Glomerular visceral epithelial cell (primary cell): ENCODE results near the gene CA4.

Experiments
- DNase-seq: peaks from one replicate; pipeline ENCODE4 v3.0.0-alpha.2; 2016; ENCODE audit errors: extremely low spot score

CA4 gene

DNA sequence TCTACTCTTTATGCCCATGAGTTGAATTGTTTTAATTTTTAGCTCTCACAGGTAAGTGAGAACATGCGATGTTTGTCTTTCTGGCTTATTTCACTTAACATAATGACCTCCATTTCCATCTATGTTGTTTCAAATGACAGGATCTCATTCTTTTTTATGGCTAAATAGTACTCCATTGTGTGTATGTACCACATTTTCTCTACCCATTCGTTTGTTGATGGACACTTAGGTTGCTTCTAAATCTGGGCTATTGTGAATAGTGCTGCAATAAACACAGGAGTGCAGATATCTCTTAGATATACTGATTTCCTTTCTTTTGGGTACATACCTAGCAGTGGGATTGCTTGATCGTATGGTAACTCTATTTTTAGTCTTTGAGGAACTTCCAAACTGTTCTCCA is 19.3 kb upstream of the CA4 start:
- DNase-seq, result no peak

DNA sequence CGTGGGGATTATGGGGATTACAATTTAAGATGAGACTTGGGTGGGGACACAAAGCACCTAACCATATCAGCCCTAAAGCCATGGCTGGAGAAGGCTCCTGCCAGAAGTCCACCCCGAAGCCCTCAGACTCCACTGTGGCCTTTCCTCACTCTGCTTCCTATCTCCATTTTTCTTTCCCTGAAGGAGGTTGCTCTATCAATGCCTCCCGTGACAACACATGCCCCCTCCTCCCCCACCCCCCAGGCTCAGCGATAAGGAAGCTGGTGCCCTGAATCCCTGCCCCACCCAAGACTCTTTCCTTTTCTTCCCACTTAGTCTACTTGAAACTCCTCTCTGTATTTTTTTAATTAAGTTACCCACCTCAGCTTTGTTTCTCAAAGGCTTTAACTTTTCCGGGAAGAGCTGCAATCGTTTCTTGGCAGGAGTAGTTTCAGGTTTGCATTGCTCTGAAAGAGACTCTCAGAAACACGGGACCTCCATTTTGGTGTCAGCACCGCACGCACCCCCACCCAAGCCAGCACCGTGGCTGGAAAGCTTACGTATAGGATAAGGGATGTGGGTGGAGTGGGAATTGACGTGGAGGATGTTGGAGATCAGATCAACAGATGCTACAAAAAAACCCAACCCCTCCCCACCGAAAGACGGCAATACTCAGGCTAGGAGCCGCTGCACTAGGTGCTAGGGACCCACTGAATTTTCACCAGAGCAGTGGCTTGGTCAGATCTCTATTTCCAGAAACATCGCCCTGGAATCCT is 15.2 kb upstream of the CA4 start:
- peak; percentile 24 for DNase-seq

DNA sequence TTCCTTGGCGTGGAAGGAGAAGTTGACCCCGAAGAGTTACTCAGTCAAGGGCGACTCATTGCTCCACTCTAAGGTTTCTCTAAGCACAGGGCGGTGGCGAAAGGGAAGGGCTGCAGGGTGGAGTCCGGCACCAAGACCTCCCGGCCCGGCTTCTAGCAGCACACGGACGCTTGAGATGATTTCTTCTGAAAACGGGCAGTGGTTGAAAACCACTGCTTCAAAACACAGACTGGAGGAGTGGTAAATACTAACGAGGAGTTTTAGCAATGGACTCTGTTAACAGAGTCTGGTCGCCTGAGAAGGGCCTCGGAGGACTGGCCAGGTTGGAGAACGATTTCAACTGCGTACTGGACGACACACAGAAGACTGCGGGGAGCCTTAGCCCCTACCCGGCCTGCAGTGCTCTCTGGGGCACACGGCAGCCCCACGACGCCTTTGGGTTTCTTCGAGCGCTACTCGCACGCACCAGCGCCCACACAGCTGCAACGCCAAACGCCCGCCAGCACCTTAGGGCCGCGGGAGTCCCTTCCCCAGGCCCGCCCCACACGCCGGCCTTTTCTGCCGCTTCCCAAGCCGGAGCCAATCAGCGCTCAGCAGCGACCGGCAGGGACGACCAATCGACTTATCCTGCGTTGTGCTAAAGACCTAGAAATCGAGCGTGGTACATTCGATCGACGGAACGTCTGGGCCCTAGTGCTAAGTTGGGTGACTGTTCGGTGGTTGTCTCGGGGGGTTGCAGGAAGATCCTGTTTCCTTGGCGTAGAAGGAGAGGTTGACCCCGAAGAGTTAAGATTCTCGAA is 14.4 kb upstream of the CA4 start:
- DNase-seq, result peak; percentile 88

DNA sequence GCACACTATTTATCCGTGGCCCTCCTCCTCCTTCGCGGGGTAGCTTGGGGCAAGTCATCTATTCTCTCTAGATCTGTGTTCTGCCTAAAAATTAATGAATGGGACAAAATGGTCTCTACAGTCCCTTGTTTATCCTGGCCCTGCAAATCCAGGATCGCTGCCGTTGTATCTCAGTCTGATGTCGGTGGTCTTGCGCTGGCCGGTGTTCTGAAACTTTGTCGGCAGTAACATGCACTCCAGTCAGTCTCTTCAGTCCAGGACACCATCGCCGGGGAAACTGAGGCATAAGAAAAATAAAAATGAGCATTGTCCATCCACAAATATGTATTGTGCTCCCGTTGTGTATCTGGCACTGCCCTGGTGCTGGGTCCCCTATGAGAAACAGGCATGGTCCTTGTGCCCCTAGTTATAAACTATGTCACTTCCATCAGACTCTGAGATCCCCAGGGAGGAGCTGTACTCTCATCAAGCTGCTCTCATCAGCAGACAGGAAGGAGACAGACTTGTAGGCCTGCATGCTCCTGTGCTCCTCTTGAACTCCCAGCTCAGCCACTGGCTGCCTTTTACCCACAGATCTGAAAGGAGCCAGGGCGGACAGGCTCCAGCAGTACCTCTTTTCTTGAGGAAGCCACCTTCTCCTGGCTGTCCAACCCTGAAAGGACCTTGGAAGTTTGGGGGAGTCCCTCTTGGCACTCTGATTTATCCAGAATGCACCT is 13.7 kb upstream of the CA4 start:
- DNase-seq, result no peak

DNA sequence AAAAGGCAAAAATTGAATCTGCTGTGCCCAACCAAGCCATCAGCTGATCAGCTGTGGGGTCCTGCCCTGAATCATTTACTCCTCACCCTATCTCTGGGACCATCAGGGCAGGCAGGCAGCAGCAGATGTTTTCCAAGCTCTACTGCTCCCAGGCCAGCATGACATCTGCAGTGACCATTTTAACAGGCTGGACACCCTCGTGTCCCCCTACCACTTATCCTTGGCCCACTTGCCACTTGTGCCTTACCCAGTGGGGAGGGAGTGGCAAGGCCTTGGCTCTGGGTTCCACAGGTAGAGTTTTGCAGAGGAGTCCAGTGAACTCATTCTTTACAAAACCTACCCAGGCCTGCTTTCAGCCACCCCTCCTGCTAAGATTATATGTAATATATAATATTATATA is 12.0 kb upstream of the CA4 start:
- no peak for DNase-seq

DNA sequence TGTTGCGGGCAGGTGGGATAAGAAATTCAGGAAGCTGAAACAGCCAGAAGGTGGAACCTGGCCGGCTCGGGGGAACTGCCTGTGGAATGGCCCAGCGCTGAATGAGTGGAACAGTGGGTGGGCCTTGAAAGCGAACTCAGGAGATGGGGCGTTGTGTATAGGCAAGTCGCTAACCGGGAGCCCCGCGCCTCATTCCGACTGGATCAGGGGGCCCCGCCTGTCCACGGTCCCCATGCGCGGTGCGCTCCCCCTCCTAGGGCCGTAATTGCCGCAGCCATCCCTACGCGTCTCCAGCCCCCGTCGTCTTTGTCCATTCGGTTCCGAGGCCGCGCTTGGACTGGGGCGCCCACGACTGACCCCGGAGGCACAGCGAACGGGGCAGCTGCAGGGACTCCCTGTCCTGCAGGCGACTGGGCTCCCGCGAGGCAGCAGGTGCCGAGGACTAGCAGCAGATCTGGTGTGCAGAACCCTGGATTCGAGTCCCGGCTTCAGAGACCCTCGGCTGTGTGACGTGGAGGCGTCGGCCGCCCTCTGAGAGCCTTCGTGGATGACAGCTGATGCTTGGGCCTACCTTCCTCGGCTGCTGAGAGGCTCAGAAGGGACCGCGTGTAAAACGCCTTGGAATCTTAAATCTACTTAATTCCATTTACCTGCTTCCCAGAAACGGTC is 10.9 kb upstream of the CA4 start:
- DNase-seq, result no peak

DNA sequence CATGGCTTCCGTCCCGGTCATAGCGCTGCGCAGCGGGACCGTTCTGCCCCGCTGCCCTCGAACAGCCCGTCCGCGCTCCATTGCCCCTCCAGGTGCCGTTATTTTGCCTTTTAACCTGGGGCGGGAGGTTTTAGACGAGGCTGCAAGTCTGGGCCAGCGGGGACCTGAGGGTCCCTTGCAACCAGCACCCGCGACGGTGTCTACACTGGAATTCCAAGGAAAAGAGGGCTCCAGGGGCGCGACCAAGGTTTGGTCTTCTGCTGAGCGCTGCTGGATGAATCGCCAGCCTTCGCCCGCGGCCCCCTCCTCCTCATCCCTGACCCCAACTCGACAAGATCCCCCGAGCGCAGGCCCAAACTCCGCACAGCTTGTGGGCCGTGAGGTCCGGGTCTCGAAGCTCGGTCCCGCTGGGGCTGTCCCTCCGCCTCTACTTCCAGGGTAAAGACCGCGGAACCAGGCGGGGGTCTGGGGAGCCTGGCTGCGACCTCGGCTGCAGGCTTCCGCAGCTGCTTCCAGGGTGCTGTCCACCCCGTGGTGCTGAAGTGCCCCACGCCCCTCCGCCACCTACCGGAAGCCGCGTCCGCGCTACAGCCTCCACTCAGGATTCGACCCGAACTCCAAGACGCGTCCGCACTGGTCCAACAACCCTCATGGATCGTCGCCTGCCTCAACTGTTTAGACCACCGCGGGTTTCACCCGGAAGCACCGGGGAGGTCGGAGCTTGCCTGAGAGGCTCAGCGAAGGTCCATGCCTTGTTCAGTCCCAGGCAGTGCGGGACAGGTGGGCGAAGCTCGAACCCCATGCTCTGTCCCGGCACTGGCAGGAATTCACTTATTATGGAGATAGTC is 10.1 kb upstream of the CA4 start:
- DNase-seq, result peak; percentile 54

DNA sequence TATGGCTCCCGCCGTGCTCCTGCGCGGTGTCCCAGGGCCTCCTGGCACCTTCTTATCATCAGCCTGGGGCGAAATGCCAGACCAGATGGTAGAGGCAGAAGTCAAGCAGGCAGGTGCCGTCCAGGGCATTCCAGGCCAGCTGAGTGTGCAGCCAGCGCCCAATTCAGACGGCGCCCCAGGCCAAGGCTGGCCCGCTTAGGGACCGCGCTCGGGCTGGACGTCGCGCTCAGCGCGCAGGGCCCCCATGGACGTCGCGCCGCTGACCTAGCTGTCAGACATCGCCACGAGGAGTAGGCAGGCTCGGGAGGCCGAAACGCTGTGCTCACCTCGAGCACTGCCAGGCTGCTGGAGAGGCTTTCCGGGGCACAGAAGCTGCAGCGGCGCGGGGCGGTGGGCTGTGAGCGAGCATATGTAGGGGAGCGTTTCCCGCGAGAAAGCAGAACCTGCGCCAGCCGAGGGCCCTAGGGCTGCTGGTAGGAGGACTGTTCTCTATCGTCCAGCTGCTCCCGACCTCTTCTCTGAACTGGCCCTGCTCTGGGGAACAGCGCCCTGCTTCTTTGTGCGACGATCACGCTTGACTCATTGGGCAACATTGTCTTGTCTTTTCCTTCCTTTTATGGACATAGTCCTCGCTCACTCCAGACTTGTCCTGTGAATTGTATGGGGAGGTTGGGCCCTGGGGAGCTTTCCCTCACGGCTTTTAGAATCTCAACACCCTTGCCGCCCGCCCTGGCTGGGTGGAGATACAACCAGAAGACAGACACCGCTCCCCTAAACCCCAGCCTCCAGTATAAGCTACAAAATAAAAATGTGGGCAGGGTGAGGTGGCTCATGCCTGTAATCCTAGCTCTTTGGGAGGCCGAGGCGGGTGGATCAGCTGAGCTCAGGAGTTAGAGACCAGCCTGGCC is 8.4 kb upstream of the CA4 start:
- DNase-seq, result no peak

DNA sequence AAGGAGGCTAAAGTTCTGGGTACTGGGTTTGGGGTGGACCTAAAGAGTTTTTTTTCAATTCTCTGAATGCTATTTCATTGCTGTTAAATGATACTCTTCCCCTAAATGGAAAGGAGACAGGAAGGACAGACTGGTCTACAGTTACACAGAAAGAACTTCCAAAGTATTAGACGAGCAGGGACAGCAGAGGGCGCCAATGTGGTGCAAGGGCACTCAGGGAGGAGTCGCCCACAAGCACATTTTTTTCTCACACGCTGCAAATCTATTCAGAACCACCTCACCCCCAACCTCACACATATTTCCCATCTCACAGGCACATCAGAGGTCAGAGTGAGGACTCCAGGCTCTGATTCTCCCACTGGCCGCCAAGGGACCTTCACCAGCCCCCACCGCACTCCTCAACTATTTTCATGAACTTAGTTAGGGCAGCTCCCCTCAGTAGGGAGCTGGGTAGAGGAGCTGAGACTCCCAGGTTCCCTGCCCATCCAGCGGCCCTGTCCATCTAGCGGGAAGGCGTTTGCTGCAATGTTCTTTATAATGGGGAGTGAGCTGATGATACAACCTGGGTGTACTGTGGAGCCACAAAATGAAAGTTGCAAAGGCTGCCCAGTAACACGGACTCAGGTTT is 6.8 kb upstream of the CA4 start:
- DNase-seq, result peak; percentile 88

DNA sequence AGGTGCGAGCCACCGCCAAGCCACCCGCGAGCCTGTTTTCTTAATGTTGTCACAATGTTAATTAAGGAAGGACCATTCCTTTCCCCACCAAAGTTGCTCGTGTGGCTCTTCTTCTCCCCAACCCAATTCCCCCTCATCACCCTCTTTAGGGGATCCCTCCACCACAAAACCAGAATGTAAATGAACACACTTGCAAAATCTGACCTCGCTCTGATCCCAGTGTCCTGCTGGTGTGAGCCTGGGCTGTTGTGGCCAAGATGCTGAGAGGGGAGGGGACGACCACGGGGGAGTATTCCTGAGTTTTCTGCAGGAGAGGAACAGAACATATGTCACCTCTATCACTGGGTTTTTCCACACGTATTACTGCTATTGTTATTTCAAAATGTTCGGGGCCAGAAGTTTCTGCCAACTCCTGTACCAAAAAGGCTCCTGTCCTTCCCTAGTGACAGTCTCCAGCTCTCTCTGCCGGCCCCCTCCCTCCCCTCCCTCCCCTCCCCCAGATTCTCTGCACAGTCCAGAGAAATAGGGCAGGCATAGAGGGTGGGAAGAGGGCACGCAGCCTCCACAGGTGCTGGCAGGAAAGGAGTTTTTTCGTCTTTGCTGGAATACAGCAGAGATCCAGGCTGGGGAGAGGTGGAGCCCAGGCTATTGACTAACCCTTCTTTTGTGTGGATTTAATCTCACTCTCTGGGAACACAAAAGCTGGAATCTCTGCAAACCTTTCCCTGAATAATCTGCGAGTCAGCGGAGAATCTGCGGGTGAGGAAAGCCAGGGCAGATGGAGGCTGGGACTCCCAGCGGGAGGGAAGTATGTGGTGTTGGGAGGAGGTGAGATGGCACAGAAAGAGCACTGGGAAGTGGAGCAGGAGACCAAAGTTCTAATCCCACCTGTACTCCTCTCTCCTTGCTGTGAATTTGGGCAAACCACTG is 4.5 kb upstream of the CA4 start:
- no peak for DNase-seq

DNA sequence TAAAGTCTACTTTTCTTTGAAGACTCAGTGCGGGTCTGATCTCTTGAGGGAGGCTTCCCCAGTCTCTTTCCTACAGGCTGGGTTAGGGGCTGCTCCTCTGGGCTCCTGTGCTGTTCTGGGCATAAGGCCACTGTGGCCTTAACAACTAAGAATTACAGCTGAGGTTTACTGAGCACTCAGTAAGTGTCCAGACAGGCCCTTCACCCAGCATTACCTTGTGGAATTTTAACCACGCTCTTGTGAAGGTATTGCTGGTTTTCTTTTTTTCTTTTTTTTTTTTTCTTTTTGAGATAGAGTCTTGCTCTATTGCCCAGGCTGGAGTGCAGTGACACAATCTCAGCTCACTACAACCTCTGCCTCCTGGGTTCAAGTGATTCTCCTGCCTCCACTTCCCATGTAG is 3.6 kb upstream of the CA4 start:
- DNase-seq, result no peak

DNA sequence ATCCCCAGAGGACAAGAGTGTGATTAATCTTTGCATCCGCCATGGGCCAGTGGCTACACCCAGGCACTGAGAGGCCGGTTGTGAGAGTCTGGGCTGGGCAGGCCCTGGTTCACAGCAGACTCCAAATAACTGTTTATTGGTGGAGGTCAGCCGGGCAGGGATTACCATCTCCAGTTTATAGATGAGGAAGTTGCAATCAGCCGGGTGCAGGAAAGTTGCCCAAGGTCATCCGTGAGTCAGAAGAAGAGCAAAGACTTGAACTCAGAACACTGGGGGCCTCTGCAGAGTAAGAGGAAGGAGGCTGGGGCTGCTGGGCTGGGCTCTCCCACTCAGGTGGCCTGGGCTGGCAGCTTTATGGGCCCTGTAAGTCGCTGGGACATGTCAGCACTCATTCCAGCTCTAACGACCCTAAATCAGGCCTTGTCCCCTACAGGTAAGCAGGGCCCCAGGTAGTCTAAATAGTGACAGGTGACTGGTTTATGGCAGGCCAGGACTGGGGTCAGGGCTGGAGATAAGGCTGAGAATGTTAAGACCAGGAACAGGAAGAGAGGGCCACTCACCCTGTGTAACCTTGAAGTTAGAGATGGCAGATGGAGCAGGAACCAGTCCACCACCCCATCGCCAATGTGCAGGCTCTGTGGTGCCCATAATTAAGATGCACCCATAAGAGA is 2.1 kb upstream of the CA4 start:
- DNase-seq, result no peak

DNA sequence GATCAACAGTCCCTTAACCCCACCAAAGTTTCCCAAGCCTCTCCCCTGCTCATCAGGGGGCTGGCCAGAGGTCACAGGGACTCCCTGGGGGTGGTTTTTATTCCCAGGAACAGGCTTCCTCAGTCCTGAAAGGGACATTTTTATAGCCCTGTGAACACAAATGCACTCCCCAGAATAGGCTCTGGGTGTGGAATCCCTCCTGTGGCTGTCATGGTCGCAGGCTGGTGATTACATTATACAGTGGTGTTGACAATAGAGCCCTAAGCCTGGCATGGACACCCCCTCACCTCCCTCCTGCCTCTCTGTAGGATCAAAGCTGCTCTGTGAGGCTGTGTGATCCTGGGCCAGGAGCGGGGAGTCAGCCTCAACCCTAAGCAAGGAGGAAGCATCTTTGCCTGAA is 1.4 kb upstream of the CA4 start:
- no peak for DNase-seq

DNA sequence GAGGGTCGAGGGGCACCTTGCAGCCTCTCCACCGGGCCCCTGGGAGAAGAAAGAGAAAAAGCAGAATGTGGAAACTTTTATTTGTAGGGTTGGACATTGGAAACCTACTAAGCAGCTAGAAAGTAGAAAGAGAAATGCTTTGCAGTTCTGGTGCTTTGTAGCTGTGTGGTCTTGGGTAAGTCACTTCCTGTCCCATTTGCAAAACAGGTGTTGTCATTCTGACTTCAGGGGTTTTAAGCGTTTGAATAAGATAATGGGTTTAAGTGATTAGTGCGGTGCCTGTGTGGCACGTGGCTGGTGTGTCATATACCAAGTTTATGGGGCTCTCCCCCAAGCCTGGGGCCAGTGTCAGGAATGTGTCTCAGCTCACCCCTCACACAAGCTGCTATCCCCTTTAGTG is 1.6 kb downstream of the CA4 start:
- DNase-seq, result no peak

DNA sequence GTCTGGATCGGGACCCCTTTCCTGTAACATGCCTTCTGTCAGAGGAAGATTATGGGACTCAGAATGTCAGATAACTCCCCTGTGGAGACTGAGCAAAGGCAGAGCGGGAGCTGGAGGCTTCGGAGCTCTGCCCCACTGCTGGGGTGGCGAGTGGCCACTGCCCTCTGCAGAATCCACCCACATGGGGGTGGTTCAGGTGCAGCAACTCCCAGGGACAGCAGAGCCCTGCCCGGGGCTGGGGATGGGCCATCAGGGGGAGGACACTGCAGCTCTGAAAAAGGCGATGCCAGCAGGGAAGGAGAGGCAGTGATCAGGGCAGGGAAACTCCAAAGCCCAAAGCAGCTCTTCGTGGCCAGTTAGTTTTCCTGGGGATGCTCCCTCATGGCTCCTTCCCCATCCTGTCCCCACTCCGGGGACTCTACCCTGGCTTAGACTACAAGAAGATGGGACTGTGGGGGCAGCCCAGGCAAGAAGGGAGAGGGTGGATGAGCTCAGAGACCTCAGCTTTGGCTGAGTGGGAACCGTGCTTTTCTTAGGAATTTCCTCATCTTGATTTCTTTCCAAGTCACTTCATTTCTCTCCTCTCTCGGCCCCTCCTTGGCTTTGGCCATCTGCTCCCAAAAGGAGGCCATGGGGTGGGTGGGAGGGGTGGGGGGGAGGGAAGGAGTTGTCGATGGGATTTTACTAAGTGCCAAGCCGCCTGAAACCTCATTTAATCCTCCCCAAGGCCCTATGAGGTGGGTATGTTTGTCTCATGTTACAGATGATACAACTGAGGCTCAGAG is 4.0 kb downstream of the CA4 start:
- DNase-seq, result no peak

DNA sequence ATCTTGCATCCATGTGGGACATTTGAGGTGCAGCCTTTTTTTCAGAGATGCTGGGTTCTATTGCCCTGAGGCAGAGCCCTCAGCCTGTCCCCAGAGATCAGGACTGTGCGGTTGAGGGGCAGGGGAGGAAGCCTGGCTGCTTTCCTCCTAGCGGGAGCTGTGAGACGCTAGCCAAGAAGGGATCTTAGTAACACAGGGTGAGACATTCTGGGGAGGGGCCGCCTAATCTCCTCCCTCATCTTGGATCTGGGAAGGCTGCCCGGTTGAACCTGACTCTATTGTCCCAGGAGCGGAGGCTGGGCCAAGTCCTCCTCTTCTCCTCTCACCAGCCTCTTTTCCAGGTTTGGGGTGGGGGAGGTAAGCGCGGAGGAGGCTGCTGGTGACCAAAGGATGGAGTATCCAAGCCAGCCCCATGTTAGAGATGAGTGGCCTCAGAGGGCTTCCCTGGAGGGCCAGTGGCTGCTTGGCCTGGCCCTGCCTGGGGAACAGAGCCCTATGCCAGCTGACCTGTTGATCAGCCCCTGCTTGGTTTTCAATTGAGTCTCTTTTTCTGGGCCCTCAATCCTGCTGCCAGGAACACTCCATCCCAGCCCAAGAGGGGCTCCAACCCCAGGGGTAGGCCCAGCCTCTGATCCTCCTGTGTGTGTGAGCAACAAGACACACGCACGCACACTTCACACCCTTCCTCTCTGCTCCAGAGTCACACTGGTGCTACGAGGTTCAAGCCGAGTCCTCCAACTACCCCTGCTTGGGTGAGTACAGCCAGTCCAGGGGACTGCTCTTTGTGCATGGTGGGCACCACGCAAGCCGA is 5.0 kb downstream of the CA4 start:
- DNase-seq, result no peak
